Neural progenitor cell (in vitro differentiated cells): Measurements from ENCODE around the gene FAM32A.

Source experiments
- EZH2phosphoT487 ChIP-seq: fragments of 200-600 bp; sonication (generic); IDR thresholded peaks from 2 replicates; pipeline ENCODE4 v1.6.1; 2017; ENCODE audit warnings: antibody characterized with exemption
- TF ChIP-seq, protein P1 (sequence below): fragments of 200-600 bp; sonication (generic); IDR thresholded peaks from 2 replicates; pipeline ENCODE4 v1.5.1; 2017; ENCODE audit warnings: antibody characterized with exemption, mild to moderate bottlenecking

DNA sequence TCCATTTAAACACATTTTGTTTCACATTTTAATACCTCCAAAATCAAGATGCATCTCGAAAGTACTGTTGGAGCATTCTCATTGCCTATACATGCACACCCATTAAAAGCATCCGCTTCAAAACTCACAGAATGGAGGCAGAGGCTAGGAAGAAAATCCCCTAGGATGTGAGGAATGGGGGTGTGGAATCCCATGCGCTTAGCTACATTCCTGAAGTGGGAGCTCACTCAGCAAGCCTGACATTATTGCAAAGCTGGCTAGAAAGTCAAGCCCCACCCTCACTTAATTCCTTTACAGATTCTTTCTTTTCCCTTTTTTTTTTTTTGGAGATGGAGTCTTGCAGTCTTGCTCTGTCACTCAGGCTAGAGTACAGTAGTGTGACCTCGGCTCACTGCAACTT is 4.6 kb upstream of the FAM32A start:
- TF ChIP-seq, protein P1, sequence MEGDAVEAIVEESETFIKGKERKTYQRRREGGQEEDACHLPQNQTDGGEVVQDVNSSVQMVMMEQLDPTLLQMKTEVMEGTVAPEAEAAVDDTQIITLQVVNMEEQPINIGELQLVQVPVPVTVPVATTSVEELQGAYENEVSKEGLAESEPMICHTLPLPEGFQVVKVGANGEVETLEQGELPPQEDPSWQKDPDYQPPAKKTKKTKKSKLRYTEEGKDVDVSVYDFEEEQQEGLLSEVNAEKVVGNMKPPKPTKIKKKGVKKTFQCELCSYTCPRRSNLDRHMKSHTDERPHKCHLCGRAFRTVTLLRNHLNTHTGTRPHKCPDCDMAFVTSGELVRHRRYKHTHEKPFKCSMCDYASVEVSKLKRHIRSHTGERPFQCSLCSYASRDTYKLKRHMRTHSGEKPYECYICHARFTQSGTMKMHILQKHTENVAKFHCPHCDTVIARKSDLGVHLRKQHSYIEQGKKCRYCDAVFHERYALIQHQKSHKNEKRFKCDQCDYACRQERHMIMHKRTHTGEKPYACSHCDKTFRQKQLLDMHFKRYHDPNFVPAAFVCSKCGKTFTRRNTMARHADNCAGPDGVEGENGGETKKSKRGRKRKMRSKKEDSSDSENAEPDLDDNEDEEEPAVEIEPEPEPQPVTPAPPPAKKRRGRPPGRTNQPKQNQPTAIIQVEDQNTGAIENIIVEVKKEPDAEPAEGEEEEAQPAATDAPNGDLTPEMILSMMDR = no peak
- no peak for TF ChIP-seq EZH2phosphoT487
